CD14-positive monocyte (primary cell): ENCODE data around the gene ABCG1. TPM values are rescaled to one million over a fixed set of nuclear protein-coding genes. Genes with fewer than 3 reads are reported as not detected.

Experiments used
- DNase-seq, 3 donors: peaks; one replicate each; pipeline ENCODE4 v3.0.0-alpha.2; 2011 to 2022
- H2AFZ ChIP-seq: 2 replicates; pipeline ENCODE4 v1.6.0; 2012; ENCODE audit warnings: mild to moderate bottlenecking, low read depth, low read length, inconsistent platforms; ENCODE audit not compliant: insufficient read depth, poor library complexity, severe bottlenecking
- H3K27ac ChIP-seq, 2 donors: 1 replicate in 1 of 2; 2 replicates in 1 of 2; pipeline ENCODE4 v1.5.1; 2012 to 2013; ENCODE audit warnings: low read length in 2 of 2, control low read depth in 1 of 2, inconsistent platforms in 1 of 2, low read depth in 1 of 2, mild to moderate bottlenecking in 1 of 2
- H3K27me3 ChIP-seq, 2 donors: one replicate each; pipeline versions ENCODE4 v1.6.0 to v1.6.1; 2011 to 2013; ENCODE audit warnings: low read length in 2 of 2; ENCODE audit not compliant: control insufficient read depth in 2 of 2, insufficient read depth in 2 of 2
- H3K36me3 ChIP-seq, 2 donors: replicated peaks in 1 of 2; 1 replicate in 1 of 2; 2 replicates in 1 of 2; pipeline versions ENCODE4 v1.5.1 to v1.6.1; 2012 to 2013; ENCODE audit warnings: low read length in 2 of 2, control low read depth in 1 of 2, inconsistent platforms in 1 of 2, mild to moderate bottlenecking in 1 of 2; ENCODE audit not compliant: insufficient read depth in 2 of 2, control insufficient read depth in 1 of 2
- H3K4me1 ChIP-seq, 2 donors: 1 replicate in 1 of 2; 2 replicates in 1 of 2; pipeline versions ENCODE4 v1.5.1 to v1.6.1; 2012 to 2013; ENCODE audit warnings: low read length in 2 of 2, control low read depth in 1 of 2, inconsistent platforms in 1 of 2, mild to moderate bottlenecking in 1 of 2, moderate library complexity in 1 of 2; ENCODE audit not compliant: insufficient read depth in 2 of 2, control insufficient read depth in 1 of 2
- H3K4me2 ChIP-seq: replicated peaks from 2 replicates; pipeline ENCODE3; 2012; ENCODE audit warnings: low read length, moderate library complexity, mild to moderate bottlenecking; ENCODE audit not compliant: poor library complexity, severe bottlenecking; ENCODE audit errors: extremely low read depth
- H3K4me3 ChIP-seq, 3 experiments: fragments of 200-600 bp in 1 of 3; sonication (generic) in 1 of 3; replicated peaks in 1 of 3; 1 replicate in 2 of 3; 2 replicates in 1 of 3; pipeline ENCODE4 v1.5.1; 2011 to 2013; ENCODE audit warnings: low read length in 3 of 3, mild to moderate bottlenecking in 3 of 3, control low read depth in 2 of 3, low read depth in 2 of 3, inconsistent platforms in 1 of 3, moderate library complexity in 1 of 3
- H3K79me2 ChIP-seq: 2 replicates; pipeline ENCODE4 v1.6.0; 2012; ENCODE audit warnings: mild to moderate bottlenecking, control low read depth, inconsistent platforms, low read length, moderate library complexity; ENCODE audit not compliant: insufficient read depth
- H3K9ac ChIP-seq: 2 replicates; pipeline ENCODE4 v1.6.0; 2017; ENCODE audit warnings: low read length, mild to moderate bottlenecking; ENCODE audit not compliant: insufficient read depth, poor library complexity, severe bottlenecking
- H3K9me3 ChIP-seq, 2 donors: replicated peaks in 1 of 2; 1 replicate in 1 of 2; 2 replicates in 1 of 2; pipeline versions ENCODE4 v1.5.1 to v1.6.1; 2012 to 2013; ENCODE audit warnings: low read length in 2 of 2, control low read depth in 1 of 2; ENCODE audit not compliant: control insufficient read depth in 1 of 2, insufficient read depth in 1 of 2
- H4K20me1 ChIP-seq: 2 replicates; pipeline ENCODE4 v1.6.0; 2012; ENCODE audit warnings: mild to moderate bottlenecking, low read length, control low read depth, moderate library complexity; ENCODE audit not compliant: insufficient read depth
- H3K27ac Mint-ChIP-seq, 7 donors: one replicate each; pipeline ENCODE4 v1.8.0; 2020; ENCODE audit warnings: mild to moderate bottlenecking in 7 of 7, mixed read lengths in 7 of 7, moderate library complexity in 6 of 7, inconsistent platforms in 2 of 7
- H3K27me3 Mint-ChIP-seq, 3 donors: one replicate each; pipeline ENCODE4 v1.8.0; 2021 to 2022; ENCODE audit warnings: low read depth in 3 of 3, mild to moderate bottlenecking in 3 of 3, mixed read lengths in 3 of 3, moderate library complexity in 3 of 3, inconsistent platforms in 1 of 3
- H3K36me3 Mint-ChIP-seq, 2 donors: one replicate each; pipeline ENCODE4 v1.8.0; 2020; ENCODE audit warnings: mixed read lengths in 2 of 2, inconsistent platforms in 1 of 2, mild to moderate bottlenecking in 1 of 2
- H3K4me1 Mint-ChIP-seq: one replicate; pipeline ENCODE4 v1.8.0; 2020; ENCODE audit warnings: mild to moderate bottlenecking, mixed read lengths
- H3K4me3 Mint-ChIP-seq, 2 donors: one replicate each; pipeline ENCODE4 v1.8.0; 2020; ENCODE audit warnings: mild to moderate bottlenecking in 2 of 2, mixed read lengths in 2 of 2, moderate library complexity in 1 of 2
- H3K9me3 Mint-ChIP-seq, 7 donors: one replicate each; pipeline ENCODE4 v1.8.0; 2020 to 2022; ENCODE audit warnings: mixed read lengths in 7 of 7, mild to moderate bottlenecking in 6 of 7, moderate library complexity in 6 of 7, inconsistent platforms in 2 of 7
- CTCF ChIP-seq: fragments of 200-600 bp; IDR thresholded peaks from one replicate; pipeline ENCODE4 v1.8.0; 2022; ENCODE audit warnings: antibody characterized with exemption, mild to moderate bottlenecking
- WGBS: methylation state at CpG from one replicate; pipeline ENCODE4 v1.1.5; 2013; ENCODE audit warnings: missing lambda C conversion rate; ENCODE audit not compliant: insufficient coverage; 5-methylcytosine and 5-hydroxymethylcytosine counted together
- intact Hi-C, 2 donors: fragments of 100-400 bp; cut with micrococcal nuclease; formaldehyde crosslinking; loops; one replicate each; pipeline versions ENCODE4 v1.15.0 to v1.15.1; 2023
- polyA plus RNA-seq, 3 donors: library from polyadenylated mRNA; depleted of rRNA in 1 of 3; unstranded in 2 of 3; stranded (reverse) in 1 of 3; fragments of 300-500 nt in 2 of 3; fragments of >200 nt in 1 of 3; fragmentation: Illumina TruSeq in 2 of 3; gene quantifications; 1 replicate in 2 of 3; 2 replicates in 1 of 3; pipeline ENCODE4 v1.2.3, GENCODE V29; 2012 to 2021

Gene ABCG1
- polyA plus RNA-seq, 3 donors, result 3.0 to 5.2 (median 3.5) TPM

DNA sequence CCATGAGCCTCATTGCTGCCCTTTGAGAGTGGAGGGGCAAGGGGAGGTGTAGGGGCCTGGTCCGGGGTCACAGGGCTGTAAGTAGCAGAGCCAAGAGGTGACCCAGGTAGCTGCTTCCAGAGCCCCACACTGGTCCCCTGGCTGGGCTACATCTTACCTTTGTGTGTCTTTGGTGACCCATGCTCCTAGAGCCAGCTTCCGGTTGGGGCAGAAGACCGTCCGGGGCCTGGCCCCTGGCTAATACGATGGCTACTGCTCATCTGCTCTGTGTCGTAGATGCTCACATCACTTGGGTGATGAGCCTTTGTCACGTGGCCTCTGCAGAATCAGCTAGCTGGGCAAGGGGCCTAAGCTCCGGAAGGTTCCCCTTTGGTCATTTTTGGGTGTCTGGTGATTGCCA is 20.6 kb downstream of the ABCG1 start:
- no peak overlapping the region for H3K9ac ChIP-seq
- H3K9me3 ChIP-seq, result no peaks in the 10 kb centered on the region
- no peak for TF ChIP-seq CTCF
- H3K36me3 ChIP-seq, result no peaks in the 10 kb centered on the region
- intact Hi-C loops, result loop anchor here in 1 of 2 donors (10.0 kb wide), 1 partner anchor 225 kb away; the partner anchor contains the start of gene ZBTB21
- Mint-ChIP-seq H3K27ac (no peak overlapping the region), H3K4me3 (no peak overlapping the region), H3K27me3 (peaks cover 1 to 12% (median 5%) of the 10 kb centered on the region in 3 donors), H3K36me3 (peaks cover 0 to 13% of the 10 kb centered on the region in 2 donors), H3K4me1 (peaks cover 40% of the 10 kb centered on the region), H3K9me3 (peaks cover 0 to 2% (median 0%) of the 10 kb centered on the region in 7 donors)
- H2AFZ ChIP-seq, result no peak overlapping the region
- no peaks in the 10 kb centered on the region for H3K79me2 ChIP-seq
- H3K27me3 ChIP-seq, result no peaks in the 10 kb centered on the region
- H3K4me2 ChIP-seq, result no peak overlapping the region
- WGBS, result 96% methylated on average over 5 of the region's 8 CpGs
- H4K20me1 ChIP-seq, result peaks cover 16% of the 10 kb centered on the region
- H3K27ac ChIP-seq, result no peak overlapping the region
- peaks cover 24 to 40% of the 10 kb centered on the region in 2 donors for H3K4me1 ChIP-seq
- no peak overlapping the region for H3K4me3 ChIP-seq
- no peak for DNase-seq

DNA sequence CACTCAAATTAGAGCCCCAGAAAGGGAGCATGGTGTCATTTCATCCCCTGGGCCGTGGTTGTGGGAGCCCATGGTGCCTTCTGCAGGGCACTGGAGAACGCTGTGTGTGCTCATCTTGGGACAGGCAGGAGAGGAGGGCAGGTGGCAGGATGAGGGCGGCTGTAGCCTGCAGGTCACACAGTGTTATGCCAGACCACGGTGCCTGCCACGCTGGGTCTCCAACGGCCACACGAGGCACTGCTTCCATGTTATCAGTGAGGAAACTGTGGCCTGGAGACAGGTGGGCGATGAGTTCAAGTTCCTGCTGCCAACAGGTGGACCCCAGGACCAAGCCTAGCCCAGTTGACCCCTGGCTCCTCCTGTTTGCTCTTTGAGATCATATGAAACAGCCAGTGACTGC is 21.0 kb downstream of the ABCG1 start:
- H3K27ac ChIP-seq, result no peak overlapping the region
- WGBS, result 78% methylated on average over 7 of the region's 8 CpGs
- peaks cover 16% of the 10 kb centered on the region for H4K20me1 ChIP-seq
- Mint-ChIP-seq H3K9me3 (peaks cover 0 to 2% (median 0%) of the 10 kb centered on the region in 7 donors), H3K27ac (no peak overlapping the region), H3K27me3 (peaks cover 1 to 12% (median 5%) of the 10 kb centered on the region in 3 donors), H3K4me1 (peaks cover 41% of the 10 kb centered on the region), H3K36me3 (peaks cover 0 to 14% of the 10 kb centered on the region in 2 donors), H3K4me3 (no peak overlapping the region)
- H3K36me3 ChIP-seq, result no peaks in the 10 kb centered on the region
- H3K9me3 ChIP-seq, result no peaks in the 10 kb centered on the region
- no peak overlapping the region for H3K4me3 ChIP-seq
- H3K27me3 ChIP-seq, result no peaks in the 10 kb centered on the region
- DNase-seq, result no peak
- H3K4me1 ChIP-seq, result peaks cover 23 to 39% of the 10 kb centered on the region in 2 donors
- no peak overlapping the region for H3K9ac ChIP-seq
- no peaks in the 10 kb centered on the region for H3K79me2 ChIP-seq
- intact Hi-C loops, result loop anchor here in 1 of 2 donors (10.0 kb wide), 1 partner anchor 225 kb away; the partner anchor contains the start of gene ZBTB21
- H3K4me2 ChIP-seq, result no peak overlapping the region
- no peak for TF ChIP-seq CTCF
- H2AFZ ChIP-seq, result no peak overlapping the region
